UCSD-AML1 (cell line): ENCODE measurements around the gene HSD11B1.
A peak's percentile ranks its signal among the peaks of the same experiment; 100 is the strongest.
"Not testable (repeated sequence)": the region's sequence is repeated elsewhere in the genome, so short reads cannot be mapped to it uniquely, and the experiment has no call there.

Experiments
- DNase-seq: peaks from one replicate; lab custom pipeline; 2025; ENCODE audit not compliant: unreplicated experiment; lab: John Stamatoyannopoulos, UW

The HSD11B1 gene

GRCh38 chr1:209691237-209691636 is 13.4 kb upstream of the HSD11B1 start:
- no peak for DNase-seq

DNA sequence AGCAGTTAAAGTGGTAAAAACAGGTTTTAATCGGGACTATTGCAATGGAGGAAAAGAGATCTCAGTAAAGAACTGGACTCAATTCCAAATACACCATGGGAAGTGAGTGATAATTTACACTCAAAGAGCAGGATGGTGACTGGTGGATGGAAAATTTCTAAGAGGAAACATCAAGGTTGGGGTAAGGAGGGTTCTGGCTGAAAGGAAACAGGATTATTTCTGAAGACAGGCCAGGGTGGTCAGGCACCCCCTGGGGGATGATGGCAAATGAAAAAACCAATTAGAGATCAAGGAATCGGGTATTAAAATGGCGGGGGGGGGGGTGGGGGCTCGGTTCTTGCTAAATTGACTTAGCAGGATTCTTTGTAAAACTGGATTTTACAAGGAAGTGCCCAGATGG is 12.3 kb upstream of the HSD11B1 start:
- DNase-seq: no peak

DNA sequence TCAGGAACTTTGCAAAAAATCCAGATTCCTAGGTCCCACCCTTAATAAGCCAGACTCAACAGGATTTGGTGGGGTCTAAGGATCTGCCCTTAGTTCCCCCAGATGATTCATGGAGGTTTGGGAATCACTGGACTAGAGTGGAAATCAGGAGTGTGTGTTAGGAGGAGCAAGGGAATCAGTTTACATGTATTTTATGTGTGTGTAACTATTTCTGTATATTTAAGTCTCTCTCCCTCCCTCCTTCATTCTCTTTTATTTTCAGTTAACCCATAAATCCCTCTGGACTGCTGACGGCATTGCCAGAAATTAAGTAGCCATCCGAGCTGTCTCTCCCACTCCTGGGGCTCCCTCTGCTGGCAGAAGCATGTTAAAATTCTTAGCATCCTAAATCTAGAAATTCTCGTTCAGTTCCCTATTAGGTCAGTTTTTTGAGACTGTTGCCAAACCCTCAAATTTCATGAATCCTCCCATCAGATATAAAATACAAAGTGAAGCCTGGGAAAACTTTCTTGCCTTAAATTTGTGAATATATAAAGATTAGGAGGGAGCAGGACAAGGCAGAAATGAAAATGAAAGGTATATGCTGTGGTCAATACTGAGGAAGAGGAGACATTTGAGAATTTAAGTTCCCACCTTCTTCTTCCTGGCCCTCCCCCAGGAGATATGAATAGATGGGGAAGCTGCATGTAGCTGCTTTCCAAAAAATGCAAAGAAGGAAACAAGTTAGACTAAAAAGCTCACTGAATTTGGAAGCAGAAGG is 11.7 kb upstream of the HSD11B1 start:
- peak; percentile 42 for DNase-seq

- no peak for DNase-seq
Observed at GRCh38 chr1:209696673-209697072, 8.0 kb upstream of the HSD11B1 start.

DNA sequence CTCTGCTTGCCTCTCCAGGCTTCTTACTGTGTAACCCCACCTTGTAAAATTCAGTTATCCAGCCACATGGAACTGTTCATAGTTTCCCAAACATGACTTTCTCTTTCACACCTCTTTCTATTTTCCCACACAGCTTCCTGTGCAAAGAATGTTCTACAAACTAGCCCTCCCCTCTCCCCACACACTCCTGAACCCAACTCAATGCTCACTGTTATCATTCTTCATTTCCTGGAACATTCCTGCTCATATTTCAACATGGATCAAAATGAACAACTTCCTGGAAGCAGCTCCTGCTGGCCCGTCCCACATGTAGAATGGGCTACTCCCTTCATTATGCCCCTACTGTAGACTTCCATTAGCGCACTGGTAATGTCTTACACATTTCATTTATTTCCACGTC is 7.5 kb upstream of the HSD11B1 start:
- DNase-seq: no peak

DNA sequence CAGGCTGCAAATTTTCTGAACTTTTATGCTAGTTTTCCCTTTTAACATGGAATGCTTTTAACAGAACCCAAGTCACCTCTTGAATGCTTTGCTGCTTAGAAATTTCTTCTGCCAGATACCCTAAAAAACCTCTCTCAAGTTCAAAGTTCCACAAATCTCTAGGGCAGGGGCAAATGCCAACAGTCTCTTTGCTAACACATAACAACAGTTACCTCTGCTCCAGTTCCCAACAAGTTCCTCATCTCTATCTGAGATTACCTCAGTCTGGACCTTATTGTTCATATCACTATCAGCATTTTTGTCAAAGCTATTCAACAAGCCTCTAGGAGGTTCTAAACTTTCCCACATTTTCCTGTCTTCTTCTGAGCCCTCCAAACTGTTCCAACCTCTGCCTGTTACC is 4.0 kb upstream of the HSD11B1 start:
- not testable (repeated sequence) for DNase-seq

GRCh38 chr1:209702832-209703231 is 1.8 kb upstream of the HSD11B1 start:
- DNase-seq: no peak

DNA sequence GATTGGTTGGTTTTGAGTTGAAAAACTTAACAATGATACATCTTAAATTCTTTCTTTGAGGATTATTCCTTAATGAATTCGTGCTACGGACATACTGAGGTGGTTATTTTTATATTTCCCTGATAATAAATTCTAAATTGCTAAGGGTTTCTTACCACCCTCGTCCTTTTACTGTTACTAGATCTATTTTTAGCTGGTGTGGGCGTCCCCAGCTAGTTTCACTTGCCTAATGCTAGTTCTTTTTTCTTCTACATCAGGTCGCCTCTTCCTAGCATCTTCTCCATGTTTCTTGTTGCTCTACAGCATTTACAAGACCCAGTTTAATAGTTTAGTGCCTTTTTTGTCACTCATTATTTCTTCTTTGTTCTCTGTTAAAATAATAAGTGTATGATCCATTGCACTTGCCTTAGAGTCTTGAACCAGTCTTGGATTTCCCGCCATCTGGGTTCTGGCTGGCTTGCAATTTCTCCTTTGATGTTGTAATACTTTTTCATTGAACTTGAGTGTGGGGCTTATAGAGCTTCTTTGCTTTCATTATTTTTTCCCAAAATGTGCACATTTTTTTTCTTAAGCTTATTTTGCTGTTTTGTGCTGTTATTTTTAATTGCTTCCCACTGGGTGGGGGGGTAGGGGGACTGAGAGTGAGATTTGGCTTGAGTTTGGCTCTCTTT is 677 bp upstream of the HSD11B1 start:
- DNase-seq: no peak

DNA sequence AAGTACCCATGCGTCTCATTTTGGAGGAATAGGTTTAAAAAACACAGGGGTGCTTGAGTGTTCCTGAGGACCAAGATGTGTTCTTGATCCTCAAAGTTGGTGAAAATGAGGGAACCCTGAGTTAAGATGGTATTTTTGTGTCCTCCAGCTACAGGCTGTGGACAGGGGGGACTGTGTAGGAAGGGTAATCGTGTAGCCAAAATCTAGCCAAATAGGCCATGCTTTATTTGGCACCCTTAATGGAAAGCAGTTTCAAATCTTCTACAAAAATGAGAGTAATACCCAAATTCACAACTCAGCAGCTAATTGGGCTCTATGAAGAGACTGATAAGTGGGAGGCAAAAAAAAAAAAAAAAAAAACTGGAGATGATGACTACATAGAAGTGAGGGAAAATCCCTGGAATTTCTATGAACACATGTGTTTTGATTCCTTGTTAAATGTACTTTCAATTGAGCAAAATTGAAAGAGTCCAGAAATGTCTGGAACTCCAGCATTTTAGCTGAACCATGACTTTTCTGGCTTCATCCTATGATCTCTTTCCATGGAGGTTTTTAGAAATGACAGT is 470 bp downstream of the HSD11B1 start:
- DNase-seq: no peak

DNA sequence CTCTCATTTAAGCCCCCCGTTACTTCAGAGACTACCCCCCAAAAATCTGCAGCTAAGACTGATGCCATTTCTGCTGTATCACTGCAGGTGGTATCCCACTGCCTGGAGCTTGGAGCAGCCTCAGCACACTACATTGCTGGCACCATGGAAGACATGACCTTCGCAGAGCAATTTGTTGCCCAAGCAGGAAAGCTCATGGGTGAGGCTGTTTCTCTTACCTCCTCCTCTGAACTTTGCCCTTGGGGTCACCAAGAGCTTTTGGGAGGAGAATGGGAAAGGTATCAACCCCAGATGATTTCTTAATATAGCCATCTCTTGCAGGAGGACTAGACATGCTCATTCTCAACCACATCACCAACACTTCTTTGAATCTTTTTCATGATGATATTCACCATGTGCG is 2.0 kb downstream of the HSD11B1 start:
- DNase-seq: no peak

DNA sequence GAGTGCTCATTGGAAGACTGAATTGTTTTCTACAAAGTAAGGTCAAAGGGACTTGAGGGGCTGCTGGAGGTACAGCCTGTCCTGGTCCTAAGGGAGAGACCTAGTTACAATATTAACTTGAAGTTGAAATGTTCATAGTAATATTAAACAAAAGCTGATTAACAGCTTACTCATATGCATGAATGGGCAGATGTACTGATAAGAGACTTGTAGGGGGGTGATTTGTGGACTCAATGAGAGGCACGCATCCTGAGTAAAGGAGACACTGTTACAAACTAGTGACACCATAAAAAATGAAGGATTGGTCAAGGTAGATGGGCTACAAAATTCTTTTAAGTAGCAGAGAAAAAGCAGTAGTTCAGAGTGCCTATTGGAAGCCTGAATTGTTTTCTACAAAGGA is 2.7 kb downstream of the HSD11B1 start:
- no peak for DNase-seq

DNA sequence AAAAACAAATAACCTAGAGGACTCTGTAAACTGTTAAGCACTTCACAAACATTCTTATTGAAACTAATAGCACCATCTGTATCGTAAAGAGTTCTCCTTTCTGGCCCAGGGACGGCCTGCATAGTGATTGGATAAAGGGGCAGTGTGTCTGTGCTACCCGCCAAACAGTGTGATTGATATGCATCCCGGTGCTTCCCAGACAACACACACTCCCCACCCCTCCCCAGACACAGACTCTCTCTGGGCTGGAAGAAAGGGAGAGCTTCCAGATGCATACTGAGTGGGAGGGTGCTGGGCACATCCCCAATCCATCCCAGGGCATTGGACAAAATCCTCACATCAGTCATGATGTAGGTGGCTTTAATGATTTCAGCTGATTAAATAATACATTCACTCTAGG is 3.7 kb downstream of the HSD11B1 start:
- DNase-seq: no peak

DNA sequence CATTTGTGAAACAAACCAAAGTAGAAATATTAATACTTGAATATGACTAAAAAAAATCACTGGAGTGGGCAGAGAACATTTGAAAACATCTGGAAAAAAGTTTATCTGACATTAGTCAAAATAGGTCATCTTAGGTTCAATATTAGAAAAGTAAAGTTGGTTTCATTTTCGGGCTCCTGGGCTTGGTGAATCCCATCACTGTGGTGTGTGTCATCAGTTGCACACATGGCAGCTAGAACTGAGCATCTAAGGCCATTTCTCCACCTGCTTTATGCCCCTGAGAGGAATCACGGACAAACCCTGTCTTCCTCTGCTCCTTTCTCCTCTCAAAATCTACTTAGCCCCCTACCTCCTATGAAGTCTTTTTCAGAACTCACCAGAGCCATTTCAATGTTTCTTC is 5.4 kb downstream of the HSD11B1 start:
- DNase-seq: no peak

DNA sequence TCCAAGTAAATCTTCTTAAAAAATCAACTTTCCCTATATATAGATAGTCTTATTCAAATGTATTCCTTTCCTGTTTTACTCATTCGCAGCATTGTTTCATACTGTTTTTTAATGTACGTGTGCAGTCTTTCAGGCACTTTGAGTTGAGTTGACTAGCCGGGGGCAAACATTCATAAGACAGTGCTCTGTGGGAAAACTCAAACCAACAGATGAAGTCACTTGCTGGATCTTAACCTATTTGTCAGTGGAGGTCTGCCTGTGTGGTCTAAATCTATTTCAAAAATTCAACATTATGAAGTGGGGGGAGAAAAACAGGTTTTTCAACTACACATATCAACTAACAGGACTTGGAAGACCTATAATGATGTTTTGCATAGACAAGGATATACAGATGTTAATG is 6.2 kb downstream of the HSD11B1 start:
- DNase-seq: no peak

DNA sequence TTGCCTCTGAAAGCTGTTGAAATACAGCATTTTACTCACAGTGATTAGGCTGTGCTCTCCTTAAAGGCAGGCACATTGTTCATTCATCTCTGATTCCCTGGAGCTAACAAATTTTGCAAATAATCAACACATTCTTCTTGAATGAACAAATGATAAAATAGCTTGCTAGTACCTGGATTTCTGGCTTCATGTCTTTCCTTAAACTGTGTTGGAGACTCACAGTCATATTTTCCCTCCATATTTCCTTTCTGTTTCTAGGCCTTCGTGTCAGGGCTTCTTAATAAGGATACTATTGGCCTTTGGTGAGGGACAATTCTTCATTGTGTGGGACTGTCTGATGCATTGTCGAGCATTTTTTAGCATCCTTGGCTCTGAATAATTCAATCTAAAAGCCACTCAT is 9.7 kb downstream of the HSD11B1 start:
- DNase-seq: no peak

DNA sequence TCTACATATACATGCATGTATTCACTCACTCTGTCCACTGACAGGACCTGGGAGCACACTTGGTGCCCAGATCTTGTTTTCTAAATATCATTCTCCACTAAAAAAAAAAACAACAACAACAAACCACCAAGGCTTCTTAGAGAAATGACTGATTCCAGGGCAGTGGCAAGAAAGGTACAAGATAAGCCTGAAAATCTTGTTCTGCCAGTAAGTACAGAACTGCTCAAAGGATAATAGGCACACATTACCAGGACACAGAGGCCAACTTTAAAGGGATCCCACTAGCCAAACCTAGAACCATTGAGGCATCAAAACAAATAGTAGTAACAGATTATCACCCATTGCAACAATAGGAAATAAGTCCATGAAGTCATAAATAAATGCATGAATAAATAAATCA is 10.7 kb downstream of the HSD11B1 start:
- no peak for DNase-seq

DNA sequence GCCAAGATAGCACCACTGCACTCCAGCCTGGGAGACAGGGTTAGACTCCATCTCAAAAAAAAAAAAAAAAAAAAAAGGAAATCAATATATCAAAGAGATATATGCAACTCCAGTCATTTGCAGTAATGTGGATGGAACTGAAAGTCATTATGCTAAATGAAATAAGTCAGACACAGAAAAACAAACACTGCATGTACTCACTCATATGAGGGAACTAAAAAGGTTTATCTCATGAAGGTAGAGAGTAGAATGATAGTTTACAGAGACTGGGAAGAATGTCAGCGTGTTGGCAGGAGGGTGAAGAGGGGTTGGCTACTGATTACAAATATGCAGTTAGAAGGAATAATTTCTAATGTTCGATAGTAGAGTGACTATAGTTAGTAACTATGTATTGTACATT is 13.2 kb downstream of the HSD11B1 start:
- DNase-seq: no peak

DNA sequence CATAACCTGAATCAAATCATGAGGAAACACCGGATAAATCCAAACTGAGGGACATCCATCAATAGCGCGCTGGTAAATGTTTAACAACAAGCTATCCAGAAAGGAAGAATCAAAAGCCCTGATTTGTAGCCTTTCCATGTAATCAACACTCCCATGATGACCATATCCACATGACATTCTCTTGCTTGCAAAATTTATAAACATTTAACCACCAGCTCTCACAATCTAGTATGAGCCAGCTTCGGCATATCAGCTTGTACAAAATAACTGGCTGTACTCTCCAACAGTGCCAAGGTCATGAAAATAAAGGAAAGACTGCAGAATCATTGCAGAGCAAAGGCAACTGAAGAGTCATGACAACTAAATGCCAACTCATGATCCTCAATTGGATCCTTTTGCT is 15.7 kb downstream of the HSD11B1 start:
- no peak for DNase-seq

GRCh38 chr1:209720826-209721225 is 16.2 kb downstream of the HSD11B1 start:
- DNase-seq: no peak

GRCh38 chr1:209721323-209721722 is 16.7 kb downstream of the HSD11B1 start:
- DNase-seq: no peak

DNA sequence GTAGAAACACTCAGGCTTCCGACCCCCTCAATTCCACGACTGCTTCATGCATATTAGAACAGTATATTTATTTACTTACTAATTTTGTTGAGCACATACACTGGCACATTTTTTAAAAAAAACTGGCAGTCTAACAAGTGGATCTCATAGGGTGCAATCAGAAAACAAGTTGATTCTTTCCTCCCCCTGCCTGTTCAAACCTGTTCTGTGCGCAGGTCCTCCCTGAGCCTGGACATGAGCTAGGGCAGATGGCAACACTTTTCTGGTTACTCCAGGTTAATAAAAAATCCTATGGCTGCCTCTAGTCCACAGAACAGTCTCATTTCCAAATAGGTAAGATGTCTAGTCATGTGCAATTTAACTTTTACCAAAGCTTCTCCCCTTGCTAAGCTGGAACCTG is 18.6 kb downstream of the HSD11B1 start:
- no peak for DNase-seq
